Stimulated activated effector memory CD8-positive, alpha-beta T cell treated with anti-CD3 and anti-CD28 coated beads, Interleukin-12 subunit alpha, Interleukin-12 subunit beta, amount 100 ng/mL, for 72 hours (primary cell): ENCODE results near the gene SRRM2.

Source experiments
- ATAC-seq: fragments of 150-1000 bp; cut with Tn5 transposase; 2 replicates; pipeline ENCODE4 v1.10.0; 2021
- DNase-seq, 2 donors: peaks; one replicate each; pipeline ENCODE4 v3.0.0; 2021 to 2022; ENCODE audit warnings: low spot score in 2 of 2
- H3K27ac Mint-ChIP-seq: one replicate; pipeline ENCODE4 v1.8.0; 2022; ENCODE audit warnings: mild to moderate bottlenecking, mixed read lengths
- H3K36me3 Mint-ChIP-seq: one replicate; pipeline ENCODE4 v1.8.0; 2022; ENCODE audit warnings: mild to moderate bottlenecking, mixed read lengths
- H3K4me1 Mint-ChIP-seq: one replicate; pipeline ENCODE4 v1.8.0; 2022; ENCODE audit warnings: mixed read lengths
- H3K4me3 Mint-ChIP-seq: one replicate; pipeline ENCODE4 v1.8.0; 2022; ENCODE audit warnings: mild to moderate bottlenecking, mixed read lengths
- H3K9me3 Mint-ChIP-seq: one replicate; pipeline ENCODE4 v1.8.0; 2022; ENCODE audit warnings: mixed read lengths

The SRRM2 gene

DNA sequence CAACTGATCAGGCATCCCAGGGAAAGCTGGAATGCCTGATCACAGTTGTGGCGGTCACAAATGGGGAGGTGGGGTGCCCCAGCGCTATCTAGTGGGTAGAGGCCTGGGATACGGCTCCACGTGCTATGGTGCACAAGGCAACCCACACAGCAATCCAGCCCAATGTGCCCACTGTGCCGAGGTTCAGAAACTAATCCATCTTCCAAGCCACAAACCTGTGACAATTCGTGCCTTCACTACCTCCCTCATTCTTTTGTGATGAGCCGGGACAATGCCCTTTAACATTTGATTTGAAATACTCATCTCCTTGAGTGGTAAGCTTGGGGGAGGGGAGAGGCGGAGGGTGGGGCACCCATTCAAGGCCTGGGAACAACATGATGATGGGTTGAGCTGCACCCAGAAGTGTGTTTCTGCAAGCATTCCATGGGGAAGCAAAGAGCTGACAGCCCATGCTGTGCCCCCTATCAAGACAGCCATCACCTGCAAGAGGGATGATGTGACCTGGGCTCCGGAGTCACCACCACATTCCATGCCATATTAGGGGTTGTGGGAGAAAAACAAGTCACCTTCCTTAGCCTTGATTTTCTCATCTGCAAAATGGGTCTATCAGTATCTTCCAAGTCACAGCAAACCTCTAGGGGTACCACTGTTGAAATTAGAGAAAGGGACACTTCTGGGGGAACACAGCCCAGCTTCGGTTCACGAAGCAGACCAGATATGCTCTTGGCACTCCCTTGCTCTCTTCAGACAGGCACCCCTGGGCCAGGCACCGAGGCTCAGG lies 20.9 kb downstream of the SRRM2 start:
- no peak for DNase-seq
- H3K36me3 Mint-ChIP-seq, result peaks cover 86% of the 10 kb centered on the region
- peak overlapping the region; percentile 58 for H3K27ac Mint-ChIP-seq

DNA sequence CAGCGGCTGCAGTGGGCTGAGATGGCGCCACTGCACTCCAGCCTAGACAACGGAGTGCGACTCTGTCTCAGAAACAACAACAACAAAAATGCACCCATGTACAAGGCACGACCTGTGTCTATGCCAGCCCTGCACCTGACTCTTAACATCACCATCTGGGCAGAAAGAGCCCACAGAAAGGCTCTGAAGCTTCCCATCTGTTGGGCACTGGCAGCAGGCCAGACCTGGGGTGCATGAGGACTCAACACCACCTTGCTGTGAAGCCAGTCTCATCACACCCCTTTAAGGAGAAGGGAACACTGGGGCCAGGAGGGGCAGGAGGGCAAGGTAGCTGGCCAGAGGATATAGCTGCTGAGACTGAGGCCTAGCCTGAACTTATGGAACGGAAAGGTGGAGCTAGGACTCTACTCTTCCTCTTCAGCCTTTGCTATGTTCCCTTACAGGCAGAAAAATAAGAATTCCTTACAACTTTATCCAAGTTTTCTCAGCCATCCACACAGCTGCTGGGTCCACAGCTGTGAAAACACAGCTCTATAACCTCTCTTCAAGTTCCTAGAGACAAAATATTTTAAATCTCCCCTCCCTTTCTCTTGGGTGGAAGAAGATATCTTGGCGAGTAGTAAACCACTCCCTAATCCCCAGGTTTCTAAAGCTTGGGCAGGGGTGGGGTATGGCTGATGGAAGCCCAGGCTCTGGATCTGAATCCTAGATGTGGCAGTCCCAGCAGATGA lies 21.9 kb downstream of the SRRM2 start:
- ATAC-seq, result no peak
- no peaks in the 10 kb centered on the region for H3K9me3 Mint-ChIP-seq
- no peak overlapping the region for H3K27ac Mint-ChIP-seq
- no peak overlapping the region for H3K4me3 Mint-ChIP-seq
- H3K4me1 Mint-ChIP-seq, result peaks cover 48% of the 10 kb centered on the region
- H3K36me3 Mint-ChIP-seq, result peaks cover 76% of the 10 kb centered on the region
- no peak for DNase-seq

More for the DNA sequence above, 20.9 kb downstream of the SRRM2 start:
- Mint-ChIP-seq H3K9me3 (no peaks in the 10 kb centered on the region), H3K4me3 (no peak overlapping the region), H3K4me1 (peaks cover 50% of the 10 kb centered on the region)
- ATAC-seq, result no peak

DNA sequence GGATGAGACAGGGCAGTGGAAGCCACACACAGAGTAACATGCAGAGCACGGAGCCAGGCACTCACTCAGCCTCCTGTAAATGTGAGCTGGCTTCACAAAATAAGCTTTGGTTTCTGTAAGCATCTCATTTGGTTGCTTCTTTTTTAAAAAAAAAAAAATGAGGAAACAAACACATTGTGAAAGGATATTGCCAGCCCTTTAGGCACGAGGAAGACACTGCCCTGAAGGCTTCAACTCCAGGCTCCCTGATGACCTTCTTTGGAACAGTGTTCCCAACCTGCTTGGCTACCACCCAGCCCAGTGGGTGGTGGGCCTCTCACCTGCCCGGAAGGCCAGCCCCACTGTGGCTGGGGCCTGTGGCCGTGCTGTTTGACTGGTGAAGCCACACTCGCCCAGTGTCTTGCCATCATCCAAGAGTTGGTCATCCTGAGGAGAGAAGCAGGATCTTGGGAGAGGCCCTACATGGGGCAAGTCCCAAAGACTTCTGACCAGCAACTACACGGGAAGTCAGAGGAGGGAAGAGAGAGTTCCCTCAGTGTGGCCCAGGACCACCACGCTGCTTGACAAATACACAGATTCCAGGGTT lies 22.8 kb downstream of the SRRM2 start:
- DNase-seq, result no peak
- Mint-ChIP-seq H3K4me1 (peaks cover 40% of the 10 kb centered on the region), H3K4me3 (peak overlapping the region; percentile 90), H3K36me3 (peaks cover 67% of the 10 kb centered on the region), H3K27ac (no peak overlapping the region), H3K9me3 (no peaks in the 10 kb centered on the region)
- ATAC-seq, result no peak

DNA sequence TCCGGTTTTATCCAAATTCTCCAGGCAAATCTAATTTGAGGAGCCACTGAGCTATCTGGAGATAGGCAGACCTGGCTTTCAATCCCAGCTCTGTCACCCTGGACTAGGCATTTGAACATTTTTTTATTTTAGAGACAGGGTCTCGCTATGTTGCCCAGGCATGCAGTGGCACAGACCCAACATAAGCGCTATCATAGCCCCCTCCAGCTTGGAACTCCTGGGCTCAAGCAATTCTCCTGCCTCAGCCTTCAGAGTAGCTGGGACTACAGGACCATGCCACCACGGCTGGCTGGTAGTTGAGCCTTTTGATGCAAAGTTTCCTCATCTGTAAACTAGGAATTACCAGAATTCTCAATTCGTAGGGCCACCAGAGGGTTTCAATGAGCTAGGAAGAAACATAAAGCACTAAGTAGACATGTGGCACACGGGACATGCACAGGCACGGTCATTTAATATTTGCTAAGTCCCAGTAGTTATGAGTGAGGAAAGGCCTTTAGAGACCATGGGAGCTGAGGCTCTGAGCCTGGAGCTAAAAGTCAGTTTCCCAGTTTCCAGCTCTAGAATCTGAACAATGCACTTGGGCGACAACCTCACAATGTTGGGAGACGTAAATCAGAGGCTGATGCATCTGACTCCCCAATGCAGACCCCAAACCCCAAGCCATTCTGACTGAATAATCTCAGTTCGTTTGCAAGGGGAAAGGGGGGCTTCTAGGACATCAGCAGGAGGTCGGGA lies 23.5 kb downstream of the SRRM2 start:
- Mint-ChIP-seq H3K4me3 (peak overlapping the region; percentile 90), H3K9me3 (no peaks in the 10 kb centered on the region), H3K36me3 (peaks cover 60% of the 10 kb centered on the region), H3K27ac (peak overlapping the region; percentile 98), H3K4me1 (peaks cover 48% of the 10 kb centered on the region)
- ATAC-seq (no peak), DNase-seq (no peak)

DNA sequence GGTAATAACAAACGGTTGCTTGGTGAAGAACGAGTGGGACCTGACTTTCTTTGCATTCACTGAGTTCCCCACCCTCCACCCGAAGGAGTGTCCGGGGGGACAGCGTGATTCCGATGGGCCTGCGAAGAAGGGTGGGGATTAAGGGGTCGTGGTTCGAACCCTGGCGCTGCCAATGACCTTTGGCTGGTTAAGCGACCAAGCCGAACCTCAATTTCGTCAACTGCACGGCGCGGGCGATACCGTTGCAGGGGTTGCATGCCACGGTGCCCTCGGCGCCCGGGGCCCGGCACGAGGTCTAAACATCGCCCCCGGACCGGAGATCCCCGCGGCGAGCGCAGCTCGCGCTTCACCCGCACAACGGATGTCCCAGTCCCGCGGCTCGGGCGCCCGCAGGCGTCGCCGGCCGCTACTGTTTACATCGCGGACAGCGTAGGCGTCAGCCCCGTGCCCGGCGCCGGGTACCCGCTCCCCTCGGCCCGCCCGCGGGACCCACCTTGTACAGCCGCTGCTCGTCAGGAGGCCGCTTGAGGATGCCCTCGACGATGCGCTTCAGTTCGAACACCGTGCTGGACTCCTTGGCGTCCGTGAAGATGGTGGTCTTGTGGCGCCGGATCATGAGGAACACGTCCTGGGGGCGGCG lies 24.2 kb downstream of the SRRM2 start:
- Mint-ChIP-seq H3K4me3 (peak overlapping the region; percentile 90), H3K27ac (peak overlapping the region; percentile 98), H3K4me1 (peaks cover 48% of the 10 kb centered on the region), H3K9me3 (no peaks in the 10 kb centered on the region), H3K36me3 (peaks cover 53% of the 10 kb centered on the region)
- ATAC-seq (peak; percentile 55), DNase-seq (peak; percentile 40 to 77)

DNA sequence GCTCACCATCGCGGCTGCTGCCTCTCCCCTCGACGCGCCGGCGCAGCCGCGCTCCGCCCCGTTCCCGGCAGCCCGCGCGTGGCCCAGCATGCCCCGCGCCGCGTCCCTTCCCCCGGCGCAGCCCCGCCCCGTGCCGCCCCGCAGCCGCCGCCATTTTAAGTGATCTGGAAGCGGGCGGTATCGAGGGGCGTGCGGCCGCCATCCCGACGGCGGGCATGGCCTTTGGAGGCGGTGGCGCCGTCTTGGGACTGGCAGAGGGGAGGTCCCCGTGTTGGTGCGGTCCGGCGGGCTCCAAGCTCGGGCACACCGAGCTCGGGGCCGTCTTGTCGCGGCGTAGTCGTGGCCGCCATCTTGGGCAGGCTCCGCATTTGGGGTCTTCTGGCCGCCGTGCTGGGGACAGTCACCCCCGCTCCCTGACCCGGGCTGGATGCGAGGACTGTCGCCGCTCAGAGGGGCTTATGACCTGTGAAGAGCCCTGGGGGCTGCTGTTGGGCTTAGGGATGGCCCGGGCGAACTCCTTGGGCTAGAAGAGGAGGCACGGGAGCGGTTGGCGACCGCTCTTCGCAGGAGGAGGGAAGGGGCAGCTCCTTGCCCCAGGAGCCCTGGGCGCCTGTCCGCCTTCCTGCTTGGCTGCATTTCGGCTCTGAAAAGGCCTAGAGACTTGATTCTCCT lies 24.9 kb downstream of the SRRM2 start, which contains the start of gene ELOB:
Gene ELOB (minus strand): TSS at position 50 of the 672 bp plus-strand sequence. CDS start 41 bp downstream, at position 9.
- DNase-seq, result peak; percentile 81 to 93
- Mint-ChIP-seq H3K36me3 (peaks cover 46% of the 10 kb centered on the region), H3K9me3 (no peaks in the 10 kb centered on the region), H3K4me3 (peak within 1 kb of the TSS; percentile 90), H3K4me1 (peaks cover 43% of the 10 kb centered on the region), H3K27ac (peak within 1 kb of the TSS; percentile 98)
- ATAC-seq, result peak; percentile 93

DNA sequence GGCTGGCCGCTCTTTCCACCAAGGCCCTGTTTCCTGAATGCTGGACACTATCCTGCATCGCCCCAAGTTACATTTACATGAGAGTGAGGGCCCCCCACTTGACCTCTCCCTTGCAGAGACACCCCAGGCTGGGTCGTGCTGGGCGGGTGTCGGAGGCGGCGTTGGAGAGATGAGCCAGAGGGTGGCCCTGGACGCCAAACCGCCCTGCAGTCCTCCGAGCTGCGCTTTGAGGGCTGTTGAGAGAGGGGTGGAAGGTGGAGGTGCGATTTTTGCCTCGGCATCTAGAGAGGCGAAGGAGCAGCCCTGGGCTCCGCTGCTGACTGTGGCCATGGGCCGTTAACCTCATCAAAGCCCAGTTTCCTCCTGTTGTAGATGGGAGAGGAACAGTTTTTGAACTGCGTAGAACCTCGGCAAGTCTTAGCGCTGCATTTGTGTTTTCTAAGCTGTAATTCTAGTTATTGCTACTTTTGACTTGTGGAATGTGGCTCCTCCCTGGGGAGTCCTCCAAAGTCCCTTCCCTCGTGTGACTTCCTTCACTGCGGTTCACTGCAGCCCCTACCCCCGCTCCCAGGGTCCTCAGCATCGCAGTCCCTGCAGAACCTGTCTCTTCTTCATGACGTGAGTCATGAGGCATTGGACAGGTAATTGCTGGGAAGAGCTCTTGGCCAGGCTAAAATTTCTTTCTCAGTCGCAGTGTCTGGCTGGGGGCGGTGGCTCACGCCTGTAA lies 25.6 kb downstream of the SRRM2 start:
- H3K4me3 Mint-ChIP-seq, result peak overlapping the region; percentile 90
- peaks cover 39% of the 10 kb centered on the region for H3K36me3 Mint-ChIP-seq
- peaks cover 36% of the 10 kb centered on the region for H3K4me1 Mint-ChIP-seq
- ATAC-seq (peak; percentile 17), DNase-seq (no peak)
- no peaks in the 10 kb centered on the region for H3K9me3 Mint-ChIP-seq
- H3K27ac Mint-ChIP-seq, result peak overlapping the region; percentile 98

DNA sequence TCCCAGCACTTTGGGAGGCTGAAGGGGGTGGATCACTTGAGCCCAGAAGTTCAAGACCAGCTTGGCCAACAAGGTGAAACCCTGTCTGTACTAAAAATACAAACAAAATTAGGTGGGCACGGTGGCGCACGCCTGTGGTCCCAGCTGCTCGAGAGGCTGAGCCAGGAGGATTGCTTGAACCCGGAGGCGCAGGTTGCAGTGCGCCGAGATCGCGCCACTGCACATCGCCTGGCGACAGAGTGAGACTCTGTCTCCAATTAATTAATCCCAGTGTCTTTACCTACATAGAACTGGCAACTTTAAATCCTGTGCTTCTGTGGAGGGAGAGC lies 26.2 kb downstream of the SRRM2 start:
- peak overlapping the region; percentile 90 for H3K4me3 Mint-ChIP-seq
- peaks cover 34% of the 10 kb centered on the region for H3K36me3 Mint-ChIP-seq
- peaks cover 35% of the 10 kb centered on the region for H3K4me1 Mint-ChIP-seq
- H3K27ac Mint-ChIP-seq, result peak overlapping the region; percentile 98
- H3K9me3 Mint-ChIP-seq, result no peaks in the 10 kb centered on the region
- DNase-seq (no peak), ATAC-seq (no peak)

DNA sequence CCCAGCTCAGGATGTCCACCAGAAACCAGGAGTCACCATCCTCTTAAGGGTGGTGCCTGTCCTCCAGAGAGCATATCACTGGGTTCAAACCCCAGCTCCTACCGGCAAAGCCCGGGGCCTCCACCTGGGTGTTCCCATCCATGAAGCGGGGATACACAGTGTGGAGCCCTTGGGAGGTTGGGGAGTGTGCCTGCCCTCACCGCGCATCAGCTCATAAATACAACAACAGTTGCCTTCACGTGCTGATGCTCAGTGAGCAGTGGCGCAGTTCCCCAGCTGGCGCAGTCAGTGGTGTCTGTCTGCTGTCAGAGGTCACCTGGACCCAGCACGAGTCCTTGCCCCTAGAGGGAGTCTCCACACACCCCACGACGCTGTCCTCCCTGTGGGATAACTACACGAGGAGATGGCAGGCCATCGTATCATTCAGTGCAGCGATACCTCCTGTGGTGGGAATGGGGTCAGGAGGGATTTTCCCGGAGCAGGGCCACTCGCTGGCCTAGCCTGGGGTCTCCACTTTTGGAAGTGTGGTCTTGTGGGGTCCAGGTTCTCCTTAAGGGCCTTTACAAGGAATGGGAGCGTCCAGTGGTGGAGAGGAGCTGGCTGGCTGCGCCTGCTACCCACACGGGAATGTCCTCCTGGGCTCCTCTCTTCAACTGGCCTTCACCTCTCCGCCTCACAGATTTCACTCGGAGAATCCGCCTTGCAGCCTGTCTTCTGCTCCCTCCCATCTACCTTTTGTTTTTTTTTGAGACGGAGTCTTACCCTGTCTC lies 26.9 kb downstream of the SRRM2 start:
- H3K4me3 Mint-ChIP-seq, result peak overlapping the region; percentile 90
- DNase-seq (no peak), ATAC-seq (no peak)
- H3K27ac Mint-ChIP-seq, result peak overlapping the region; percentile 98
- no peaks in the 10 kb centered on the region for H3K9me3 Mint-ChIP-seq
- H3K36me3 Mint-ChIP-seq, result peaks cover 27% of the 10 kb centered on the region
- peaks cover 35% of the 10 kb centered on the region for H3K4me1 Mint-ChIP-seq

DNA sequence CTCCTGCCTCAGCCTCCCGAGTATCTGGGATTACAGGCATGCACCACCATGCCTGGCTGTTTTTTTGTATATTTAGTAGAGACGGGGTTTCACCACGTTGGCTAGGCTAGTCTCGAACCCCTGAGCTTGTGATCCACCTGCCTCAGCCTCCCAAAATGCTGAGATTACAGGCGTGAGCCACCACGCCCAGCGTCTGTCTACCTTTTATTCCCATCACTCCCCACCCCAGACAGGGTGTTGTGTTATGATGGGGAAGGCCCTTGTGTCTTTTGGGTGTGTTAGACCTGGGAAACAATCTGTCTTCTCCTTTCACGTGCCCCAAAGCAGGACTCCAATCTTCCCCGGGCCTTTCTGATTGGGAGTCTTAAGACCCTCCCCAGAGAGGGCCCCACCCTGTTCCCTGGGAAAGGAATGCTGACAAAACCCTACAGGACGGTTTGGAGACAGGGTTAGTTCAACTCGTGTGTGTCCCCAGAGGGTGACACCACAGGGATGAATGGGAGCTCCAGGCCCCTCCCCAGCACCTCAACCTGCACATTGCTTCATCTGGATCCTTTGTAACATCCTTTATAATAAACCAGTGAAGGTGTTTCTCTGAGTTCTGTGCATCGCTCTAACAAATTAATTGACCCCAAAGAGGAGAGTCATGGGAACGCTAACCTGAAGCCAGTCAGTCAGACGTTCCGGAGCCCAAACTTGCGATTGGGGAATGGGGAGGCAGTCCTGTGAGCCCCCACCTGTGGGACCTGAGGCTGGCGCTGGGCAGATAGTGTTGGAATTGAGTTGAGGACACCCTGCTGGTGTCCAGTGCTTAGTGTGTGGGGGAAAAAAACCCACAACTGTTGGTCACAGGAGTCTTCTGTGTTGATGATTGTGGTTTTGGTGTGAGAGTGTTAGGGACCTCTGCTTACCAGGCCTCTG lies 27.8 kb downstream of the SRRM2 start:
- Mint-ChIP-seq H3K9me3 (no peaks in the 10 kb centered on the region), H3K4me1 (peaks cover 41% of the 10 kb centered on the region), H3K36me3 (peaks cover 21% of the 10 kb centered on the region), H3K27ac (peak overlapping the region; percentile 69), H3K4me3 (peak overlapping the region; percentile 90)
- ATAC-seq (no peak), DNase-seq (no peak)

DNA sequence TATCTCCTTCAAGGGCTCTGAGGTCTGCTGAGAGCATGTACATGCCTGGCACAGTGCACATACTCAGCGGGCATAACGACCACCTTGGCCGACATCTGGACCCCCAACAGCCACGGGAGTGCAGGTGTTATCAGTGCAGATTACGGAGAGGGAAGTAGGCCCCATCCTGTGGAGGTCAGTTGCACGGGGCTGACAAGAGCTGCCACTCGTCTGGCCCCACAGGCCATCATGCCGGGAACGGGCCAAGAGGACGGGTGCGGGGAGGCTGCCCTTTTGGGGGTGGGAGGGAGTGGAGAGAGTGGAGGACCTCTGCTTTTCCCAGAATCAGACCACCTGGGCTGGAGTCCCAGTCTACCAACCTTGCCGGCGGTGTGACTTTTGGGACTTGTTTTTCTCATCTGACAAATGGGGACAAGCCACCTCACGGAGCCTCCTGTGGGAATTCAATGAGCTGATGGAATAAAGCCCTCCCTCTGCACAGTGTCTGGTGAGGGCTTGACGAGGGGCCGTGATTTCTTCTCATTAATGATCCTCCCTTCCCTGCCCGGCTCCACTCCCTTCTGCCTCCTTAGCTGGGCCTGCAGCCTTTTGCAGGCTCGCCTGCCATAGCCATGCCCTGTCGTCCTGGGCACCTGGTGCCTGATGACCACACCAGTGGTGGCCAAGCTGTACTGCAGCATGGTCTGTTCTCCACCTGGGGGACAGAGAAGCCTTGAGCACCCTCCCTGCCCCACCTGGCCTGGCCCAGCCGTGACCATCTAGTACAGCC lies 30.3 kb downstream of the SRRM2 start:
- Mint-ChIP-seq H3K4me1 (peaks cover 44% of the 10 kb centered on the region), H3K36me3 (peaks cover 4% of the 10 kb centered on the region), H3K4me3 (no peak overlapping the region), H3K9me3 (no peaks in the 10 kb centered on the region), H3K27ac (no peak overlapping the region)
- ATAC-seq (no peak), DNase-seq (no peak)
